HEK293 (cell line): Measurements from ENCODE around the gene MAP2K6.

Experiments
- REPIN1 ChIP-seq: fragments of 450-650 bp; formaldehyde crosslinking; IDR thresholded peaks from 2 replicates; pipeline ENCODE4 v1.5.1; 2017; ENCODE audit warnings: missing biosample characterization, missing genetic modification characterization, low read depth
- SALL2 ChIP-seq: fragments of 450-650 bp; formaldehyde crosslinking; IDR thresholded peaks from 2 replicates; pipeline ENCODE4 v1.5.0; 2017; ENCODE audit warnings: missing biosample characterization, mild to moderate bottlenecking, missing genetic modification characterization, borderline replicate concordance
- ZBTB7A ChIP-seq: fragments of 450-650 bp; formaldehyde crosslinking; IDR thresholded peaks from 2 replicates; pipeline ENCODE4 v1.5.1; 2016; ENCODE audit warnings: low read depth, missing biosample characterization, missing genetic modification characterization
- ZNF311 ChIP-seq: fragments of 450-650 bp; formaldehyde crosslinking; IDR thresholded peaks from 2 replicates; pipeline ENCODE4 v1.5.1; 2017; ENCODE audit warnings: missing biosample characterization, missing genetic modification characterization, borderline replicate concordance
- ZNF623 ChIP-seq: fragments of 450-650 bp; formaldehyde crosslinking; IDR thresholded peaks from 2 replicates; pipeline ENCODE4 v1.5.1; 2016; ENCODE audit warnings: missing biosample characterization, missing genetic modification characterization
- ZNF707 ChIP-seq: fragments of 450-650 bp; formaldehyde crosslinking; IDR thresholded peaks from 2 replicates; pipeline ENCODE4 v1.5.1; 2016; ENCODE audit warnings: missing biosample characterization, missing genetic modification characterization
- TF ChIP-seq, protein P1 (sequence below): fragments of 450-650 bp; formaldehyde crosslinking; IDR thresholded peaks from 2 replicates; pipeline ENCODE4 v1.5.1; 2016; ENCODE audit warnings: missing biosample characterization, missing genetic modification characterization
- TF ChIP-seq, protein P2 (sequence below): fragments of 450-650 bp; formaldehyde crosslinking; IDR thresholded peaks from 2 replicates; pipeline ENCODE4 v1.5.1; 2016; ENCODE audit warnings: missing biosample characterization, missing genetic modification characterization, low read depth
- TF ChIP-seq, protein P3 (sequence below): fragments of 450-650 bp; formaldehyde crosslinking; conservative IDR thresholded peaks from 2 replicates; pipeline ENCODE4 v1.5.1; 2016; ENCODE audit warnings: low read depth, missing biosample characterization, missing genetic modification characterization

DNA sequence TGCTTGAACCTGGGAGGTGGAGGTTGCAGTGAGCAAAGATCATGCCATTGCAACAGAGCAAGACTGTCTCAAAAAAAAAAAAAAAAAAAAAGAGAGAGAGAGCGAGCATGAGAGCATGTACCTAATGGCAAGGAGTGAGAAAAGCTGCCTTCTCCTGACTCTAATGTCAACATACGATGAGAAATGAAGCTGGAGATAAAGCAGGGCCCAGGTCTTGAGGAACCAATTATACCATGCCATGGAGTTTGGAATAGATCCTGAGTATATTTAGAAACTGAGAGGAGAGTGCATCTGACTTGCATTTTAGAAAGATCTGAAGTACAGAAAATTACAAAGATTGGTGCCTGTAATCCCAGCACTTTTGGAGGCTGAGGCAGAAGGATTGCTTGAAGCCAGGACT lies 3.8 kb upstream of the MAP2K6 start:
- no peak for TF ChIP-seq ZNF311 (tag by site-specific recombination)
- no peak for TF ChIP-seq REPIN1 (tag by site-specific recombination)
- TF ChIP-seq, protein P1, sequence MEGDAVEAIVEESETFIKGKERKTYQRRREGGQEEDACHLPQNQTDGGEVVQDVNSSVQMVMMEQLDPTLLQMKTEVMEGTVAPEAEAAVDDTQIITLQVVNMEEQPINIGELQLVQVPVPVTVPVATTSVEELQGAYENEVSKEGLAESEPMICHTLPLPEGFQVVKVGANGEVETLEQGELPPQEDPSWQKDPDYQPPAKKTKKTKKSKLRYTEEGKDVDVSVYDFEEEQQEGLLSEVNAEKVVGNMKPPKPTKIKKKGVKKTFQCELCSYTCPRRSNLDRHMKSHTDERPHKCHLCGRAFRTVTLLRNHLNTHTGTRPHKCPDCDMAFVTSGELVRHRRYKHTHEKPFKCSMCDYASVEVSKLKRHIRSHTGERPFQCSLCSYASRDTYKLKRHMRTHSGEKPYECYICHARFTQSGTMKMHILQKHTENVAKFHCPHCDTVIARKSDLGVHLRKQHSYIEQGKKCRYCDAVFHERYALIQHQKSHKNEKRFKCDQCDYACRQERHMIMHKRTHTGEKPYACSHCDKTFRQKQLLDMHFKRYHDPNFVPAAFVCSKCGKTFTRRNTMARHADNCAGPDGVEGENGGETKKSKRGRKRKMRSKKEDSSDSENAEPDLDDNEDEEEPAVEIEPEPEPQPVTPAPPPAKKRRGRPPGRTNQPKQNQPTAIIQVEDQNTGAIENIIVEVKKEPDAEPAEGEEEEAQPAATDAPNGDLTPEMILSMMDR (tag by site-specific recombination): no peak
- TF ChIP-seq SALL2 (tag by site-specific recombination): no peak
- no peak for TF ChIP-seq ZNF623 (tag by site-specific recombination)
- TF ChIP-seq, protein P2, sequence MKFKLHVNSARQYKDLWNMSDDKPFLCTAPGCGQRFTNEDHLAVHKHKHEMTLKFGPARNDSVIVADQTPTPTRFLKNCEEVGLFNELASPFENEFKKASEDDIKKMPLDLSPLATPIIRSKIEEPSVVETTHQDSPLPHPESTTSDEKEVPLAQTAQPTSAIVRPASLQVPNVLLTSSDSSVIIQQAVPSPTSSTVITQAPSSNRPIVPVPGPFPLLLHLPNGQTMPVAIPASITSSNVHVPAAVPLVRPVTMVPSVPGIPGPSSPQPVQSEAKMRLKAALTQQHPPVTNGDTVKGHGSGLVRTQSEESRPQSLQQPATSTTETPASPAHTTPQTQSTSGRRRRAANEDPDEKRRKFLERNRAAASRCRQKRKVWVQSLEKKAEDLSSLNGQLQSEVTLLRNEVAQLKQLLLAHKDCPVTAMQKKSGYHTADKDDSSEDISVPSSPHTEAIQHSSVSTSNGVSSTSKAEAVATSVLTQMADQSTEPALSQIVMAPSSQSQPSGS: no peak
- TF ChIP-seq, protein P3, sequence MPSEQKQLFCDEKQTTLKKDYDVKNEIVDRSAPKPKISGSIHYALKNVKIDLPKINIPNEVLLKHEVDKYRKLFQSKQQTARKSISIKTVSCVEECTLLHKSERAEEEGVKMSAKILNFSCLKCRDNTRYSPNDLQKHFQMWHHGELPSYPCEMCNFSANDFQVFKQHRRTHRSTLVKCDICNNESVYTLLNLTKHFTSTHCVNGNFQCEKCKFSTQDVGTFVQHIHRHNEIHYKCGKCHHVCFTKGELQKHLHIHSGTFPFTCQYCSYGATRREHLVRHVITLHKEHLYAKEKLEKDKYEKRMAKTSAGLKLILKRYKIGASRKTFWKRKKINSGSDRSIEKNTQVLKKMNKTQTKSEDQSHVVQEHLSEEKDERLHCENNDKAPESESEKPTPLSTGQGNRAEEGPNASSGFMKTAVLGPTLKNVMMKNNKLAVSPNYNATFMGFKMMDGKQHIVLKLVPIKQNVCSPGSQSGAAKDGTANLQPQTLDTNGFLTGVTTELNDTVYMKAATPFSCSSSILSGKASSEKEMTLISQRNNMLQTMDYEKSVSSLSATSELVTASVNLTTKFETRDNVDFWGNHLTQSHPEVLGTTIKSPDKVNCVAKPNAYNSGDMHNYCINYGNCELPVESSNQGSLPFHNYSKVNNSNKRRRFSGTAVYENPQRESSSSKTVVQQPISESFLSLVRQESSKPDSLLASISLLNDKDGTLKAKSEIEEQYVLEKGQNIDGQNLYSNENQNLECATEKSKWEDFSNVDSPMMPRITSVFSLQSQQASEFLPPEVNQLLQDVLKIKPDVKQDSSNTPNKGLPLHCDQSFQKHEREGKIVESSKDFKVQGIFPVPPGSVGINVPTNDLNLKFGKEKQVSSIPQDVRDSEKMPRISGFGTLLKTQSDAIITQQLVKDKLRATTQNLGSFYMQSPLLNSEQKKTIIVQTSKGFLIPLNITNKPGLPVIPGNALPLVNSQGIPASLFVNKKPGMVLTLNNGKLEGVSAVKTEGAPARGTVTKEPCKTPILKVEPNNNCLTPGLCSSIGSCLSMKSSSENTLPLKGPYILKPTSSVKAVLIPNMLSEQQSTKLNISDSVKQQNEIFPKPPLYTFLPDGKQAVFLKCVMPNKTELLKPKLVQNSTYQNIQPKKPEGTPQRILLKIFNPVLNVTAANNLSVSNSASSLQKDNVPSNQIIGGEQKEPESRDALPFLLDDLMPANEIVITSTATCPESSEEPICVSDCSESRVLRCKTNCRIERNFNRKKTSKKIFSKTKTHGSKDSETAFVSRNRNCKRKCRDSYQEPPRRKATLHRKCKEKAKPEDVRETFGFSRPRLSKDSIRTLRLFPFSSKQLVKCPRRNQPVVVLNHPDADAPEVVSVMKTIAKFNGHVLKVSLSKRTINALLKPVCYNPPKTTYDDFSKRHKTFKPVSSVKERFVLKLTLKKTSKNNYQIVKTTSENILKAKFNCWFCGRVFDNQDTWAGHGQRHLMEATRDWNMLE (tag by site-specific recombination): no peak
- TF ChIP-seq ZBTB7A: no peak
- no peak for TF ChIP-seq ZNF707 (tag by site-specific recombination)
